Stomach (tissue), 9 donors: Measurements from ENCODE around the gene E2F6. TPM values are rescaled to one million over a fixed set of nuclear protein-coding genes. Genes with fewer than 3 reads are reported as not detected.

Experiments used
- DNase-seq, 2 donors: peaks; one replicate each; pipeline versions ENCODE4 v3.0.0 to v3.0.0-alpha.2; 2013 to 2019
- H3K27ac ChIP-seq, 5 donors: fragments of 200-600 bp in 4 of 5; sonication (generic) in 4 of 5; one replicate each; pipeline ENCODE4 v1.5.1; 2013 to 2019; ENCODE audit warnings: mild to moderate bottlenecking in 1 of 5, moderate library complexity in 1 of 5
- H3K27me3 ChIP-seq, 3 donors: fragments of 200-600 bp; sonication (generic); one replicate each; pipeline ENCODE4 v1.5.1; 2017 to 2019; ENCODE audit warnings: mixed run types in 1 of 3
- H3K36me3 ChIP-seq, 4 donors: fragments of 200-600 bp; sonication (generic); 1 replicate in 3 of 4; 2 replicates in 1 of 4; pipeline ENCODE4 v1.5.1; 2016 to 2019
- H3K4me1 ChIP-seq, 4 donors: fragments of 200-600 bp; sonication (generic); one replicate each; pipeline ENCODE4 v1.5.1; 2016 to 2019
- H3K4me3 ChIP-seq, 4 donors: fragments of 200-600 bp; sonication (generic) in 3 of 4; one replicate each; pipeline ENCODE4 v1.5.1; 2016 to 2019; ENCODE audit warnings: mild to moderate bottlenecking in 1 of 4
- H3K9me3 ChIP-seq, 4 donors: fragments of 200-600 bp; sonication (generic); one replicate each; pipeline ENCODE4 v1.5.1; 2016 to 2019
- EP300 ChIP-seq: sonication (generic); formaldehyde crosslinking; IDR thresholded peaks from one replicate; pipeline ENCODE4 v1.6.1; 2017; ENCODE audit warnings: antibody characterized with exemption
- POLR2A ChIP-seq, 4 donors: fragments of 450-650 bp; IDR thresholded peaks; one replicate each; pipeline ENCODE4 v1.6.1; 2016; ENCODE audit warnings: antibody characterized with exemption in 4 of 4, control low read depth in 2 of 4, mild to moderate bottlenecking in 1 of 4, moderate library complexity in 1 of 4
- POLR2AphosphoS5 ChIP-seq, 3 donors: sonication (generic); formaldehyde crosslinking; IDR thresholded peaks; one replicate each; pipeline ENCODE4 v1.6.1; 2016; ENCODE audit warnings: antibody characterized with exemption in 3 of 3
- WGBS, 5 donors: extraction: QIAGEN DNeasy Blood & Tissue Kit in 3 of 5; methylation state at CpG; one replicate each; pipeline versions ENCODE4 v1.1.5 to v1.1.7; 2013 to 2018; 5-methylcytosine and 5-hydroxymethylcytosine counted together
- intact Hi-C: fragments of 100-400 bp; cut with DNase I; formaldehyde crosslinking; loops from one replicate; pipeline ENCODE4 v1.15.1; 2023; ENCODE audit warnings: low total_unique reads
- polyA plus RNA-seq, 3 donors: library from polyadenylated mRNA; stranded (reverse); fragments of 200-250 nt; gene quantifications; one replicate each; pipeline ENCODE4 v1.2.3, GENCODE V29; 2013
- total RNA-seq, 5 donors: library from RNA; depleted of rRNA; stranded (reverse); fragments of >200 nt; gene quantifications; one replicate each; pipeline versions ENCODE4 v1.1.0 to v1.2.3, GENCODE V29; 2014 to 2016
- TF ChIP-seq, protein P1 (sequence below), 7 experiments: fragments of 450-650 bp in 4 of 7; fragments of 200-600 bp in 3 of 7; sonication (generic) in 3 of 7; IDR thresholded peaks; one replicate each; pipeline ENCODE4 v1.5.1; 2016 to 2019; ENCODE audit warnings: antibody characterized with exemption in 7 of 7, control low read depth in 2 of 7, mild to moderate bottlenecking in 1 of 7
- donor health status: healthy with polysubstance abuse.
- donor health status: Bipolar disorder and iron deficiency.
- donor health status: healthy.

E2F6 gene
- total and polyA plus RNA-seq, 8 donors: 0.58 to 32.1 (median 10.1) TPM

DNA sequence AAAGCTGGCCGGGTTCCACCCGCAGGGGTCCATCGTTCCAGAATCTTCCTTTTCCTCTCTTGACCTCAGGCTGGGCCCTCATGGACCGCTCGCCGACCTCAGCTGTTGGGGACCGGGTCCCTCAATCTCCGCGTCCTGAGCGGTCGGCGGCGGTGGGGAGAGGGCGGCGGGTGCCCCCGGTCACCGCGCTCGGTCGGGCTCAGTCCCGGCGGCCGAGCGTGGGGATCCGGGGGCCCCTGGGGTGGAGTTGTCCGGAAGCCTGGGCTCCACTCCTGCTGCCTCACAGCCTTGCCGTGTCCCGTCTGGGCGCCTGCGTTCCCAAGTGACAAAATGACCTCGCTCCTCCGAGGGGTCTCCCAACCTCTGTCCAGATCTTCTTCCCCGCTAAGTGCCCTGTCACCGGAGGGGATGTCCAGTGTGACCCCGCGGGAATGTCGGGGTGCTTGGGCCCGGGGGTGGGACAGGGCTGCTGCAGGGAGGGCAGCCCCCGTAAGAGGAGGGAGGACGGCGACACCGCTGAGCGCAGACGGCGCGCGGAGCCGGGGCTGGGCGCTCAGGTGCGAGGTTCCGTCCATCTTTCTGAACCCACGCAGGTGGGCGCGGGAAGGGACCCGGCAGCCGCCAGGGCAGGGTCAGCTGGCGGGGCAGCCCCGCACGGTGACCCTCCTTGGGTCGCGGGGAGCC is 16.0 kb upstream of the E2F6 start:
- intact Hi-C loops: loop anchor here (5.0 kb wide), 1 partner anchor 105 kb away; no protein-coding TSS in a partner anchor
- WGBS, 5 donors: 40 to 87% (median 43%) methylated on average over 21 to 61 of the region's 61 CpGs
- peak in 1 of 2 donors; percentile 34 for DNase-seq
- Histone ChIP-seq H3K9me3 (no peaks in the 10 kb centered on the region), H3K27ac (peak overlapping the region in 4 of 5 donors; percentile 9 to 71 (median 52)), H3K27me3 (peaks cover 0 to 60% (median 30%) of the 10 kb centered on the region in 3 donors), H3K4me1 (peaks cover 14 to 21% (median 20%) of the 10 kb centered on the region in 4 donors), H3K4me3 (peak overlapping the region; percentile 55 to 65 (median 60)), H3K36me3 (no peaks in the 10 kb centered on the region)
- TF ChIP-seq, protein P1, sequence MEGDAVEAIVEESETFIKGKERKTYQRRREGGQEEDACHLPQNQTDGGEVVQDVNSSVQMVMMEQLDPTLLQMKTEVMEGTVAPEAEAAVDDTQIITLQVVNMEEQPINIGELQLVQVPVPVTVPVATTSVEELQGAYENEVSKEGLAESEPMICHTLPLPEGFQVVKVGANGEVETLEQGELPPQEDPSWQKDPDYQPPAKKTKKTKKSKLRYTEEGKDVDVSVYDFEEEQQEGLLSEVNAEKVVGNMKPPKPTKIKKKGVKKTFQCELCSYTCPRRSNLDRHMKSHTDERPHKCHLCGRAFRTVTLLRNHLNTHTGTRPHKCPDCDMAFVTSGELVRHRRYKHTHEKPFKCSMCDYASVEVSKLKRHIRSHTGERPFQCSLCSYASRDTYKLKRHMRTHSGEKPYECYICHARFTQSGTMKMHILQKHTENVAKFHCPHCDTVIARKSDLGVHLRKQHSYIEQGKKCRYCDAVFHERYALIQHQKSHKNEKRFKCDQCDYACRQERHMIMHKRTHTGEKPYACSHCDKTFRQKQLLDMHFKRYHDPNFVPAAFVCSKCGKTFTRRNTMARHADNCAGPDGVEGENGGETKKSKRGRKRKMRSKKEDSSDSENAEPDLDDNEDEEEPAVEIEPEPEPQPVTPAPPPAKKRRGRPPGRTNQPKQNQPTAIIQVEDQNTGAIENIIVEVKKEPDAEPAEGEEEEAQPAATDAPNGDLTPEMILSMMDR (IDR thresholded peaks at IDR 0.05): no peak
- TF ChIP-seq EP300 (no peak), POLR2AphosphoS5 (IDR thresholded peaks at IDR 0.05) (no peak), POLR2A (IDR thresholded peaks at IDR 0.05) (no peak)

DNA sequence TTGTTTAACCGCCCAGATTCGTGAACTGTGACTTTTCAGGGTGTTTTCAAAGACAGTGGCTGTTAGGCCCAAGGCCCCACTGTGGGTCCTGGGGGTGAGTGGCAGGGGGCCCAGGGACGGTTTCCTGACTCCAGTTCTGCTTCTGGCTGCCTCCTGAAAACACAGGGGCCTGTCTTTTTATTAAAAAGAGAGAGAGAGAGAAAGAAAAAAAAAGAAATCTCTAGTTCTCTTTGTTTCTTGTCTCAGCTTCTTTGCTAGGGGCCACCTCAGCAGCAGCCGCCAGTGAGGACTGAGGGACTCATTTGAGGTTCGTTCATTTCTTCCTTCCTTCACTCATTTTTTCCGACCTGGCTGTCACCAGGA is 15.4 kb upstream of the E2F6 start:
- H3K4me1 ChIP-seq: peaks cover 14 to 21% (median 20%) of the 10 kb centered on the region in 4 donors
- no peaks in the 10 kb centered on the region for H3K9me3 ChIP-seq
- no peak for DNase-seq
- TF ChIP-seq POLR2A (IDR thresholded peaks at IDR 0.05) (no peak), EP300 (no peak), POLR2AphosphoS5 (IDR thresholded peaks at IDR 0.05) (no peak)
- TF ChIP-seq, protein P1 (IDR thresholded peaks at IDR 0.05): no peak
- intact Hi-C loops: loop anchor here (5.0 kb wide), 1 partner anchor 106 kb away; no protein-coding TSS in a partner anchor
- H3K27me3 ChIP-seq: peaks cover 0 to 57% (median 28%) of the 10 kb centered on the region in 3 donors
- no peak overlapping the region for H3K4me3 ChIP-seq
- H3K36me3 ChIP-seq: no peaks in the 10 kb centered on the region
- WGBS, 5 donors: 70 to 78% (median 73%) methylated on average over 6 of the region's 6 CpGs
- no peak overlapping the region for H3K27ac ChIP-seq

DNA sequence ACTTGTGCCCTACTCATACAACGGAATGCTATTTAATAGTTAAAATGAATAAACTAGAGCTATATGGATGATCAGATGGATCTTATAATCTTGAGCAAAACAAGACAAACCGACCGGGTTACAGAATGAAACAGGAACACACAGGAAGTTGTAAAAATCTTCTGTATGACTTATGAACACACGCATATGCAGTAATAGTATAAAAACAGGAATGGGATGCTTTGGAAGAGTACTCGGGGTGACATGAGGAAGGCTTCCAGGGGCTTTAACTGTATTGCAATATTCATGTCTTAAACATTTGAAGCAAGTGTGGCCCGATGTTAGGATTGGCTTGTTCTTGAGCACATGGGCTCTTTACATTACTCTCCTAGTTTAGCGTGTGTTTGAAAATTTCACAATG is 14.9 kb upstream of the E2F6 start:
- intact Hi-C loops: loop anchor here (5.0 kb wide), 1 partner anchor 106 kb away; no protein-coding TSS in a partner anchor

DNA sequence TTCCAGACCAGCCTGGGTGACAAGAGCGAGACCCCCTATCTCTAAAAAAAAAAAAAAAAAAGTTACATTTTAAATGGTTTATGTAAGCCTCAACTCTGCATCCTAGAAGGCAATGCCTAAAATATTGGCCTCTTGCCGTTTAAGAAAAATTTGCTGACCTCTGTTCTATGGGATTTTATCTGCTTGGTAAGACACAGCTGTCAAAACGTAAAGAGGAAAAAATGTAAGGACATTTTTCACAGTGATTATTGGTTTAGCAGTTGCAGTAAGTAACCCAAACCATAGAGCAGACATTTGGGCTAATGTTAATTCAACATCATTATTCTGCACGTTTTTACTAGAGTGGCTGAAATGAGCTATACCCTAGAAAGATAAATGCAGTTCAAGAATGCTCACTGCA is 14.4 kb upstream of the E2F6 start:
- no peaks in the 10 kb centered on the region for H3K9me3 ChIP-seq
- 38 to 53% (median 49%) methylated on average over 4 of the region's 4 CpGs for WGBS, 5 donors
- intact Hi-C loops: loop anchor here (5.0 kb wide), 1 partner anchor 107 kb away; no protein-coding TSS in a partner anchor
- H3K27me3 ChIP-seq: peaks cover 0 to 47% (median 21%) of the 10 kb centered on the region in 3 donors
- no peak overlapping the region for H3K27ac ChIP-seq
- no peaks in the 10 kb centered on the region for H3K36me3 ChIP-seq
- H3K4me3 ChIP-seq: no peak overlapping the region
- TF ChIP-seq POLR2A (IDR thresholded peaks at IDR 0.05) (no peak), POLR2AphosphoS5 (IDR thresholded peaks at IDR 0.05) (no peak), EP300 (no peak)
- TF ChIP-seq, protein P1 (IDR thresholded peaks at IDR 0.05): no peak
- H3K4me1 ChIP-seq: peaks cover 14 to 21% (median 20%) of the 10 kb centered on the region in 4 donors
- DNase-seq: no peak

More for the DNA sequence above, 14.9 kb upstream of the E2F6 start:
- no peaks in the 10 kb centered on the region for H3K36me3 ChIP-seq
- H3K27me3 ChIP-seq: peaks cover 0 to 51% (median 23%) of the 10 kb centered on the region in 3 donors
- 64 to 70% (median 67%) methylated on average over 7 of the region's 7 CpGs for WGBS, 5 donors
- H3K4me1 ChIP-seq: peaks cover 14 to 21% (median 20%) of the 10 kb centered on the region in 4 donors
- H3K27ac ChIP-seq: no peak overlapping the region
- H3K4me3 ChIP-seq: no peak overlapping the region
- no peak for DNase-seq
- TF ChIP-seq EP300 (no peak), POLR2AphosphoS5 (IDR thresholded peaks at IDR 0.05) (no peak), POLR2A (IDR thresholded peaks at IDR 0.05) (no peak)
- TF ChIP-seq, protein P1 (IDR thresholded peaks at IDR 0.05): no peak
- H3K9me3 ChIP-seq: no peaks in the 10 kb centered on the region
